Keratinocyte (primary cell): Measurements from ENCODE around the gene ALKBH5.

Experiments used
- EZH2 ChIP-seq: IDR thresholded peaks from one replicate; pipeline ENCODE4 v1.6.1; 2012; ENCODE audit warnings: inconsistent platforms, mild to moderate bottlenecking, low read length, moderate library complexity
- TF ChIP-seq, protein P1 (sequence below), 3 experiments: IDR thresholded peaks in 1 of 3; conservative IDR thresholded peaks in 1 of 3; optimal IDR thresholded peaks in 1 of 3; 2 replicates in 2 of 3; 3 replicates in 1 of 3; pipeline versions ENCODE3 to v1.5.1; 2011; ENCODE audit warnings: low read length in 3 of 3, mild to moderate bottlenecking in 3 of 3, moderate library complexity in 2 of 3, control low read depth in 1 of 3, inconsistent platforms in 1 of 3; ENCODE audit not compliant: insufficient read depth in 2 of 3; ENCODE audit errors: extremely low read depth in 1 of 3

- TF ChIP-seq, protein P1, sequence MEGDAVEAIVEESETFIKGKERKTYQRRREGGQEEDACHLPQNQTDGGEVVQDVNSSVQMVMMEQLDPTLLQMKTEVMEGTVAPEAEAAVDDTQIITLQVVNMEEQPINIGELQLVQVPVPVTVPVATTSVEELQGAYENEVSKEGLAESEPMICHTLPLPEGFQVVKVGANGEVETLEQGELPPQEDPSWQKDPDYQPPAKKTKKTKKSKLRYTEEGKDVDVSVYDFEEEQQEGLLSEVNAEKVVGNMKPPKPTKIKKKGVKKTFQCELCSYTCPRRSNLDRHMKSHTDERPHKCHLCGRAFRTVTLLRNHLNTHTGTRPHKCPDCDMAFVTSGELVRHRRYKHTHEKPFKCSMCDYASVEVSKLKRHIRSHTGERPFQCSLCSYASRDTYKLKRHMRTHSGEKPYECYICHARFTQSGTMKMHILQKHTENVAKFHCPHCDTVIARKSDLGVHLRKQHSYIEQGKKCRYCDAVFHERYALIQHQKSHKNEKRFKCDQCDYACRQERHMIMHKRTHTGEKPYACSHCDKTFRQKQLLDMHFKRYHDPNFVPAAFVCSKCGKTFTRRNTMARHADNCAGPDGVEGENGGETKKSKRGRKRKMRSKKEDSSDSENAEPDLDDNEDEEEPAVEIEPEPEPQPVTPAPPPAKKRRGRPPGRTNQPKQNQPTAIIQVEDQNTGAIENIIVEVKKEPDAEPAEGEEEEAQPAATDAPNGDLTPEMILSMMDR (optimal IDR thresholded peaks at IDR 0.05 in 1 of 3, IDR thresholded peaks at IDR 0.05 in 1 of 3, conservative IDR thresholded peaks at IDR 0.05 in 1 of 3; ENCODE audit: extremely low read depth in 1 of 3, insufficient read depth in 2 of 3, low read length in 3 of 3) = no peak
- TF ChIP-seq EZH2 = no peak
Measured at GRCh38 chr17:18191236-18191667, 7.6 kb downstream of the ALKBH5 start.
